OCI-LY1 (cell line): ENCODE data around the gene PHOSPHO1.

Source experiments
- H2AFZ ChIP-seq: fragments of 200-600 bp; sonication (generic), shearing (Covaris generic); 2 replicates; pipeline ENCODE4 v1.6.0; 2014; ENCODE audit warnings: antibody characterized with exemption, mild to moderate bottlenecking, low read length
- H3F3A ChIP-seq: fragments of 200-600 bp; sonication (generic), shearing (Covaris generic); 2 replicates; pipeline ENCODE4 v1.6.0; 2014; ENCODE audit warnings: mild to moderate bottlenecking, antibody characterized with exemption, low read length, moderate library complexity; ENCODE audit not compliant: insufficient read depth
- H3K27ac ChIP-seq: fragments of 200-600 bp; sonication (generic); 2 replicates; pipeline ENCODE4 v1.5.1; 2014; ENCODE audit warnings: low read length, mixed run types, mild to moderate bottlenecking, low read depth; ENCODE audit not compliant: poor library complexity, severe bottlenecking
- H3K27me3 ChIP-seq: fragments of 200-600 bp; sonication (generic); 2 replicates; pipeline ENCODE4 v1.6.0; 2014; ENCODE audit warnings: antibody characterized with exemption, mild to moderate bottlenecking, low read length, moderate library complexity; ENCODE audit not compliant: insufficient read depth
- H3K36me3 ChIP-seq: fragments of 200-600 bp; sonication (generic); 2 replicates; pipeline ENCODE4 v1.6.1; 2014; ENCODE audit warnings: mild to moderate bottlenecking, antibody characterized with exemption, low read length, moderate library complexity, mixed read lengths; ENCODE audit not compliant: insufficient read depth
- H3K4me1 ChIP-seq: fragments of 200-600 bp; sonication (generic); 2 replicates; pipeline ENCODE4 v1.5.1; 2014; ENCODE audit warnings: mild to moderate bottlenecking, low read length, moderate library complexity; ENCODE audit not compliant: insufficient read depth, severe bottlenecking
- H3K4me2 ChIP-seq: fragments of 200-600 bp; sonication (generic), shearing (Covaris generic); 2 replicates; pipeline ENCODE4 v1.6.1; 2014; ENCODE audit warnings: low read length
- H3K4me3 ChIP-seq: fragments of 200-600 bp; sonication (generic); 2 replicates; pipeline ENCODE4 v1.5.1; 2014; ENCODE audit warnings: low read length, low read depth, mild to moderate bottlenecking, mixed read lengths; ENCODE audit not compliant: poor library complexity, severe bottlenecking
- H3K79me2 ChIP-seq: fragments of 200-600 bp; shearing (Covaris generic); 2 replicates; pipeline ENCODE4 v1.6.1; 2016; ENCODE audit warnings: mixed run types, low read length, mixed read lengths; ENCODE audit not compliant: insufficient read depth
- H3K9ac ChIP-seq: fragments of 200-600 bp; sonication (generic), shearing (Covaris generic); 2 replicates; pipeline ENCODE4 v1.6.1; 2014; ENCODE audit warnings: mild to moderate bottlenecking, low read length, mixed read lengths
- H3K9me2 ChIP-seq: fragments of 200-600 bp; sonication (generic), shearing (Covaris generic); 2 replicates; pipeline ENCODE4 v1.6.1; 2014; ENCODE audit warnings: low read depth, mild to moderate bottlenecking, low read length, mixed read lengths
- H3K9me3 ChIP-seq: fragments of 200-600 bp; shearing (Covaris generic); 2 replicates; pipeline ENCODE4 v1.6.1; 2014; ENCODE audit warnings: low read length, mixed read lengths
- H4K20me1 ChIP-seq: fragments of 200-600 bp; sonication (generic), shearing (Covaris generic); 2 replicates; pipeline ENCODE4 v1.6.0; 2016; ENCODE audit warnings: mild to moderate bottlenecking, low read length; ENCODE audit not compliant: insufficient read depth
- EZH2 ChIP-seq: fragments of 200-600 bp; sonication (generic), shearing (Covaris generic); IDR thresholded peaks from 2 replicates; pipeline ENCODE4 v1.8.0; 2017; ENCODE audit warnings: borderline replicate concordance, mixed run types, mild to moderate bottlenecking, antibody characterized with exemption, low read length, moderate library complexity, mixed read lengths
- TF ChIP-seq, protein P1 (sequence below): fragments of 200-600 bp; sonication (generic), shearing (Covaris generic); IDR thresholded peaks from 2 replicates; pipeline ENCODE4 v1.5.1; 2017; ENCODE audit warnings: mild to moderate bottlenecking, antibody characterized with exemption, low read length, moderate library complexity, mixed read lengths

Gene PHOSPHO1

GRCh38 chr17:49196520-49196919 is 34.1 kb downstream of the PHOSPHO1 start:
- no peaks in the 10 kb centered on the region for H3K9me3 ChIP-seq
- H3K27ac ChIP-seq: no peak overlapping the region
- no peaks in the 10 kb centered on the region for H3K9me2 ChIP-seq
- H3K4me2 ChIP-seq: no peak overlapping the region
- TF ChIP-seq EZH2: no peak
- TF ChIP-seq, protein P1, sequence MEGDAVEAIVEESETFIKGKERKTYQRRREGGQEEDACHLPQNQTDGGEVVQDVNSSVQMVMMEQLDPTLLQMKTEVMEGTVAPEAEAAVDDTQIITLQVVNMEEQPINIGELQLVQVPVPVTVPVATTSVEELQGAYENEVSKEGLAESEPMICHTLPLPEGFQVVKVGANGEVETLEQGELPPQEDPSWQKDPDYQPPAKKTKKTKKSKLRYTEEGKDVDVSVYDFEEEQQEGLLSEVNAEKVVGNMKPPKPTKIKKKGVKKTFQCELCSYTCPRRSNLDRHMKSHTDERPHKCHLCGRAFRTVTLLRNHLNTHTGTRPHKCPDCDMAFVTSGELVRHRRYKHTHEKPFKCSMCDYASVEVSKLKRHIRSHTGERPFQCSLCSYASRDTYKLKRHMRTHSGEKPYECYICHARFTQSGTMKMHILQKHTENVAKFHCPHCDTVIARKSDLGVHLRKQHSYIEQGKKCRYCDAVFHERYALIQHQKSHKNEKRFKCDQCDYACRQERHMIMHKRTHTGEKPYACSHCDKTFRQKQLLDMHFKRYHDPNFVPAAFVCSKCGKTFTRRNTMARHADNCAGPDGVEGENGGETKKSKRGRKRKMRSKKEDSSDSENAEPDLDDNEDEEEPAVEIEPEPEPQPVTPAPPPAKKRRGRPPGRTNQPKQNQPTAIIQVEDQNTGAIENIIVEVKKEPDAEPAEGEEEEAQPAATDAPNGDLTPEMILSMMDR: no peak
- no peaks in the 10 kb centered on the region for H3K27me3 ChIP-seq
- H3K4me1 ChIP-seq: peaks cover 15% of the 10 kb centered on the region
- no peaks in the 10 kb centered on the region for H4K20me1 ChIP-seq
- H3K9ac ChIP-seq: no peak overlapping the region
- H3K4me3 ChIP-seq: no peak overlapping the region
- no peak overlapping the region for H2AFZ ChIP-seq
- no peaks in the 10 kb centered on the region for H3K36me3 ChIP-seq
- H3K79me2 ChIP-seq: no peaks in the 10 kb centered on the region
- no peaks in the 10 kb centered on the region for H3F3A ChIP-seq

DNA sequence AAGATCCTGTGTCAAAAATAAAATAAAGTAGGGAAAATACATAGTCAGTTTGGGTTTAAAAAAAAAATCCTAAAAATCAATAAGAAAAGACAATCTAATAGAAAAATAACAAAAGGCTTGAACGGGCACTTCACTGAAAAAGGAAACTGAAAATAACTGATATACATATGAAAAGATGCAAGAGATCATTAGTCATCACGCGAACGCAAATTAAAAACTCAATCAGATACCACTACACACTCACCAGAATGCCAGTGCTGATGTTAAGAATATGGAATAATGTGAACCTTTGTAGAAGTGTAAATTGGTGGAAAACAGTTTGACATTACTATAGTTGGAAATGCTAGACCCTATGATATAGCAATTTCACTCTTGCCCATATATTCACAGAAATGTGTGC is 34.8 kb downstream of the PHOSPHO1 start:
- no peak for TF ChIP-seq EZH2
- TF ChIP-seq, protein P1: no peak
- H3K27ac ChIP-seq: no peak overlapping the region
- H3K4me2 ChIP-seq: no peak overlapping the region
- no peaks in the 10 kb centered on the region for H3K9me3 ChIP-seq
- no peaks in the 10 kb centered on the region for H3K36me3 ChIP-seq
- H3K79me2 ChIP-seq: no peaks in the 10 kb centered on the region
- H3K4me3 ChIP-seq: no peak overlapping the region
- H3K27me3 ChIP-seq: no peaks in the 10 kb centered on the region
- no peaks in the 10 kb centered on the region for H3F3A ChIP-seq
- H3K4me1 ChIP-seq: peaks cover 22% of the 10 kb centered on the region
- H4K20me1 ChIP-seq: no peaks in the 10 kb centered on the region
- H3K9ac ChIP-seq: no peak overlapping the region
- H2AFZ ChIP-seq: no peak overlapping the region
- no peaks in the 10 kb centered on the region for H3K9me2 ChIP-seq

DNA sequence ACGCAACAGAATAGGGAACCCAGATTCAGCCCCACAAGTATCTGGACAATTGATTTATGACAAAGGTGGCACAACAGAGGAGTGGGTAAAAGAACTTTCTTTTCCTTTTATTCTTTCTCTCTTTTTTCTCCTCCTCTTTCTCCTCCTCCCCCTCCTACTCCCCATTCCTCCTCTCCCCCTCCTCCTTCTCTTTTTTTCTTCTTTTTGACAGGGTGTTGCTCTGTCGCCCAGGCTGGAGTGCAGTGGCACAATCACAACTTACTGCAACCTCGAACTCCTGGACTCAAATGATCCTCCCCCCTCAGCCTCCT is 36.3 kb downstream of the PHOSPHO1 start:
- H3F3A ChIP-seq: no peaks in the 10 kb centered on the region
- no peaks in the 10 kb centered on the region for H3K27me3 ChIP-seq
- peaks cover 23% of the 10 kb centered on the region for H3K4me1 ChIP-seq
- H3K4me2 ChIP-seq: peak overlapping the region; percentile 83; the same call in 1 of the 2 replicates
- H3K9me2 ChIP-seq: no peaks in the 10 kb centered on the region
- no peaks in the 10 kb centered on the region for H4K20me1 ChIP-seq
- H3K4me3 ChIP-seq: no peak overlapping the region
- no peak overlapping the region for H3K9ac ChIP-seq
- TF ChIP-seq EZH2: no peak
- TF ChIP-seq, protein P1: no peak
- no peak overlapping the region for H2AFZ ChIP-seq
- no peak overlapping the region for H3K27ac ChIP-seq
- H3K9me3 ChIP-seq: no peaks in the 10 kb centered on the region
- no peaks in the 10 kb centered on the region for H3K79me2 ChIP-seq
- H3K36me3 ChIP-seq: no peaks in the 10 kb centered on the region
